GM12891 (cell line): ENCODE measurements around the gene TEPSIN.

Experiments used
- POLR2AphosphoS5 ChIP-seq: IDR thresholded peaks from 2 replicates; pipeline ENCODE4 v1.6.1; 2011; ENCODE audit warnings: low read depth, low read length, control low read depth
- POU2F2 ChIP-seq: IDR thresholded peaks from 2 replicates; pipeline ENCODE4 v1.6.1; 2011; ENCODE audit warnings: low read depth, mild to moderate bottlenecking, control low read depth, low read length, moderate library complexity
- SPI1 ChIP-seq: IDR thresholded peaks from 2 replicates; pipeline ENCODE4 v1.6.1; 2011; ENCODE audit warnings: low read depth, low read length, control low read depth

- TF ChIP-seq POLR2AphosphoS5 (no peak), POU2F2 (no peak), SPI1 (no peak)
Observed at GRCh38 chr17:81194941-81195901, 43.6 kb downstream of the TEPSIN start.
